Choroid plexus epithelial cell (primary cell): ENCODE results near the gene BCAS3.

Experiments
- DNase-seq: peaks from one replicate; pipeline ENCODE4 v3.0.0-alpha.2; 2010; ENCODE audit warnings: low read depth
- H3K4me3 ChIP-seq: 2 replicates; pipeline ENCODE4 v1.5.1; 2011; ENCODE audit warnings: low read depth, mild to moderate bottlenecking, control low read depth, low read length, moderate library complexity
- CTCF ChIP-seq: conservative IDR thresholded peaks from 2 replicates; pipeline ENCODE4 v1.5.1; 2011; ENCODE audit warnings: low read depth, mild to moderate bottlenecking, control low read depth, inconsistent platforms, low read length, moderate library complexity

BCAS3 gene

GRCh38 chr17:61088556-61088955, 410.9 kb downstream of the BCAS3 start:
- TF ChIP-seq CTCF: no peak
- DNase-seq: no peak
- no peak overlapping the region for H3K4me3 ChIP-seq

- no peak for TF ChIP-seq CTCF
- no peak overlapping the region for H3K4me3 ChIP-seq
- DNase-seq: no peak
Measured at GRCh38 chr17:61091096-61091495, 413.4 kb downstream of the BCAS3 start.

- no peak overlapping the region for H3K4me3 ChIP-seq
- DNase-seq: no peak
- no peak for TF ChIP-seq CTCF
Measured at GRCh38 chr17:61097781-61098180, 420.1 kb downstream of the BCAS3 start.

GRCh38 chr17:61106354-61106753, 428.7 kb downstream of the BCAS3 start:
- H3K4me3 ChIP-seq: no peak overlapping the region

GRCh38 chr17:61116577-61116976, 438.9 kb downstream of the BCAS3 start:
- DNase-seq: no peak

More at GRCh38 chr17:61106354-61106753, 428.7 kb downstream of the BCAS3 start:
- no peak for DNase-seq
- TF ChIP-seq CTCF: no peak

GRCh38 chr17:61117983-61118382, 440.3 kb downstream of the BCAS3 start:
- H3K4me3 ChIP-seq: no peak overlapping the region
- no peak for DNase-seq
- no peak for TF ChIP-seq CTCF

More at GRCh38 chr17:61116577-61116976, 438.9 kb downstream of the BCAS3 start:
- H3K4me3 ChIP-seq: no peak overlapping the region
- TF ChIP-seq CTCF: no peak

- TF ChIP-seq CTCF: no peak
- no peak for DNase-seq
- H3K4me3 ChIP-seq: no peak overlapping the region
Measured at GRCh38 chr17:61118871-61119270, 441.2 kb downstream of the BCAS3 start.
